HL-60/S4 treated with phorbol 12-myristate 13-acetate at 8.2 ng/mL for 4 days and 3 days (cell line): Measurements from ENCODE around the gene SEC14L3.

Experiments used
- in situ Hi-C: fragments of 300-500 bp; cut with MboI; formaldehyde crosslinking; loops from 2 replicates; pipeline ENCODE4 v1.15.0; 2022; ENCODE audit warnings: low sequenced_read_pairs

SEC14L3 gene

DNA sequence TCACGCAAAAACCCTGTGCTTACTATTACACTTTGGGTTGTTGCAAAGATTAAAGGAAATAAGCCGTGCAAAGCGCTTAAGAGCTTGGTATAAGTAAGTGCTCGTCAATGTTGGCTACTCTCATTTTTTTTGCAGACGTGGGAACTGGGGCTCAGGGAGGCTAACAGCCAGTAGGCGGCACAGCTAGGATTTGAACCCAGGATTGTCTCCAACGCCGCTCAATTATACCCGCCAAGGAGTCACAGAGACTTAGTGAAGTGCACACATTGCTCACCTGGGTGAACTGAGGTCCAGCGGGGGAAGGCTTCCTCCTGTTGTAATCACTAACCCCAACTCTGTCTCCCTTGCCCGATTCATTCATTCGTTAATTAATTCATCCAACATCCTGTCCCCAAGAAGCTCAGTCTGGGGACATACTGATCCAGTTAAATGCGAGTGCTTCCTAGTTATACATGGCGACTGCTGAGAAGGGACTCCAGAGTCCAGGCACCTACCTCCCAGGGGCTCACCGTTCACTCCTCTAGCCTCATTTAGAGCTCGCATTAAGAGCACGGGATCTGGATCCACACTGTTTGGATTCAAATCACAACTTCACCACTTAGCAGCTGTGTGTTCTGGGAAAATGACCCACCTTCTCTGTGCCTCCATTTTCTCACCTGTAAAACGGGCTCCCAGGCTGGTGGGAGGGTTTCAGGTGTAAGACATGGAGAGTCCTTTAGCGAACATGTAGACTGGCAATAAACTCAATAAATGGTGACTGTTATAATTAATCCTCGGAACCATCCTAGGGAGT lies 47.1 kb downstream of the SEC14L3 start:
- in situ Hi-C loops: no loop called here

DNA sequence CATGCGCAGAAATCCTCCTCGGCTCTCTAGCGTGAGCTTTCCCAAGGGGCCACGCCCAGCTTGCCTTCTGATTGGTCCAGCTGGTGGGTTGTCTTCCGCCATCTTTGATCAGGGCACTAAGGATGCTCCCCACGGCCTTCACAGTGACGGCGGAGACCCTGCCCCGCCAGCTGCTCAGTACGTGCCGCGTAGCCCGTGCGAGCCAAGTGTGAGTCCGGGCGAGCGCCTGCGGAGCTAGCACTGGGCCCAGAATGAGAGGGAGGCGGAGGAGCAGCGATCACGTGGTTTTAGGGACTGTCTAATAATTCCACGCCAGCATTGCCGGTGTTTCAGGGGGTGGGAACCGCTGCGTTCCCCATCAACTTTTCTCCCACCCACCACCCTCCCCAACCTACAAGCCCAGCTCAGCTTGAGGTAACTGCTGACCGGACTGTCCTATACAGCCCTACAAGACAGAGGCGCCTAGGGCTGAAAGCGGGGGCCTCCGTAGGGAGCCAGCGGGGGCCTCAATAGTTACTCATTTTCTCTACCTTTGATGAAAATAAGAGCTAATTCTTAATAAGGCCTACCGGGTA lies 47.8 kb downstream of the SEC14L3 start:
- in situ Hi-C loops: no loop called here

DNA sequence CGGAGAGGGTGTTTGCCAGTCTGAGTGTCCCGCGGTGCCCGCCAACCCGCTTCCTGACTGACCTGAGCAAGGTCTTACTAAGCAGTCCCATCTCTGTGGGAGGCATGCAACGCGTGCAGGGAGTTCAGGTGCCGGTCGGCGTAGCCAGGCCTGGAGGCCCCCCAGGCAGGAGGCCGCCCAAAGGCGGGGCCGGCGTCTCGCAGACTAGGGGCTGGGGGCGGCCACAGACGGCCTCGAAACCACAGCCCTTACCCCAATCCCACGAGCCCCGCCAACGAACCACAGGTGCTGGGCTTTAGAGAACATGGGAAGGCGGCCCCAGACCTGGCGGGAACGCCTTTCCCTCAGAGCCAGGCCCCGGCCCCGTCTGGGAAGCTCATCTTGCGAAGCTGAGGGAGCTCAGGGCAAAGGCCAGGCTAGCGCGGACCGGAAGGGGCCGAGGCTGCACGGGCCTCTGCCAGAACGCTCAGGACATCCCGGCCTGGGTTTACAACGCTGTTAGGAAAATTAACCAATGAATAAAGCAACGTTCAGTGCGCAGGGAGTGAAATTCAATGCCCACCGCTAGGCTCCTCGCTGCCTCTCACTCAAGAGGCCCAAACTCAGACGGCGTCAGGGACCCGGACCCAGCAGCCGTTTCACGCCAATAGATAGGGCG lies 48.4 kb downstream of the SEC14L3 start:
- in situ Hi-C loops: no loop called here

DNA sequence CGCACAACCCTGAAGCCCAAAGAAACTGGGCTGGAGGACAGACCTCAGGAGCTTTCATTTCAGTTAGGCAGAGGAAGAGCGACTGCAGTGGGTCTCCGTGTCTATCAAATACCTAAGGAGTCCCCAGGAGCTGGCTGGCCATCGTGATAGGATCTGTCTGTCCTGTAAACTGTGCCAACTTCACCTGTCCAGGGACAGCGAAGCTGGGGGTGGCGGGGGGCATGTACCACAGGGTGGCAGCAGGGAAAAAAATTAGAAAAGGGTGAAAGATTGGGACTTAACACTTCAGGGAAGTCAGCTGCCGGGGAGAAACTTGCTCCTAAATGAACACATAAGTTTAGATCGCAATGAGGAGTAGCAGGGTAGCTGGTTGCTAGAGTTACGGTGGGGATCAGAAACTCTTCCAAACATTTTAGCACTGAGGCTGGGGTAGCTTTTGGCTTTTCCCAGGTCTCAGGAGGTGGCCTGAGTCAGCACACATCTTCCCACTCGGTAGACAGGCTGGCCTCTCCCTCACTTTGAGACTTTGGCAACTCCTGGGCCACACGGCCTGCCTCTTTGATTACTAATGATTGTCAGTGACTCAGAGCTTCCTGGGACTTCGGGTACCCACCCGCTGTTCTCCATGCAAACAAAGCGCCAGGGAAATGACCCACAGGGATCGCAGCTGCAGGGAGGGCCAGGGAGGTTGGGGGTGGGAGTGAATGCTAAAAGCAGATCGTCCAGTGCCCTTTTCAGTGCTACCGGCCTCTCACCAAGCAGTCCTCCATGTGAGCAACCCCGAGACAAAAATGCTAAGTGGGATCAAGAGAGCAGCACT lies 49.1 kb downstream of the SEC14L3 start:
- in situ Hi-C loops: no loop called here

DNA sequence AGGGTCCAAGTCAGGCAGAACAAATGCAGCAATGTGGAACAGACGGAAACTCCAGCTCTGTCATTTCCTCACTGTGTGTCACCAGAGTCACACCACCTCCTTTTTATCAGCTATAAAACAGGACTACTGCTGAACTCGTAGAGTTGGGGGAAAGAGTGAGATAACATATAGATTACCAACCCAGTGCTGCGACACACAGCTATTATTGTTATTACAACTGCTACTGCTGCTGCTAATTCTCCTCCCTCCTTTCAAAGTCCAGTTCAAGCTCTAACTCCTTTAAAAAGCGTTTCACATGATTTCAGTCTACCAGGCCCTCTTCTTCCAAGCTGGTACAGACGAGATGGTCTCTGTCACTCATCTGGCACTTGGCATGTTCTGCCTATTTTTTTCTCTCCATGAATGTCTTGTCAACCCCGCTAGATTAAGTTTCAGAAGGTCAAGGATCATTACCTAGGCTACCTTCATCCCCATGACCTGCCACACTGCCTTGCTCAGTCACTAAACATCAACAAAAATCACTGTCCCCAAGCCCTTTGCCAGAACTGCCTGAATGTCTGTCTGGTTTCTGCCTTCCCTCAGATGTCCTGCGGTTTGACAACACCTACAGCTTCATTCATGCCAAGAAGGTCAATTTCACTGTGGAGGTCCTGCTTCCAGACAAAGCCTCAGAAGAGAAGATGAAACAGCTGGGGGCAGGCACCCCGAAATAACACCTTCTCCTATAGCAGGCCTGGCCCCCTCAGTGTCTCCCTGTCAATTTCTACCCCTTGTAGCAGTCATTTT lies 49.9 kb downstream of the SEC14L3 start:
- in situ Hi-C loops: no loop called here

DNA sequence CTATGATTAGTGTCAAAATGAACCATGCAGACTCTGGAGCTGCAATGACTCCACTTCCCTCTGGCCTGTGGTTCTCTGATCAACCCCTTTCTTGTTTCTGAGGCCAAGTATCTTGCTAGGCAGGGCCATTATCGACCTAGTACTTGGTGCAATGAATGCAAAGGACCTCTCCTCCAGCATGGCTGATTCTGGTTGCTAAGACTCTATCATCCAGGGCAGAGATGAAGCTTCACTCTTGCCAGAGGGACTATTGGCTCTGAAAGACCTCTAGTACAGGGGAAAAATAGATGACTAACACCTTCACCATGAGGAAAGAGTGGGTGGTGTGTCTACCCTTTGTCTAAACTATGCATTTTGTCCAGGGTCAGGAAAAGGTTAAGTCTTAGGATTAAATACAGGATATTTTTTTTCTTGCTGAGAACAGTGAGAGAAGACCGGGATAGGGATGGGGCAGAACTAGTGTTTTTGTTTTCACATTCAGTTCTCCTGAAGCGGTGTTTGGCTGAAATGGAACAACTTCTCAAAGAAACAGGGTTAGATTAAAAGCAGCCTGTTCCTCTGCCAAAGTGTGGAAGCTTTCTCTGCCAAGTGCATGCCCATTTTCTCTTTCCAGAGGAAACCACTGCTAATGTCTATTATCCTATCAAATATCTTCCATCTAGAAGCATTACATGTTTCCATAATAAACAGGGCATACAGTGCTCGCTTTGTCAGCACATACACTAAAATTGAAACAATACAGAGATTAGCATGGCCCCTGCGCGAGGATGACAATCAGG lies 51.3 kb downstream of the SEC14L3 start:
- in situ Hi-C loops: no loop called here

DNA sequence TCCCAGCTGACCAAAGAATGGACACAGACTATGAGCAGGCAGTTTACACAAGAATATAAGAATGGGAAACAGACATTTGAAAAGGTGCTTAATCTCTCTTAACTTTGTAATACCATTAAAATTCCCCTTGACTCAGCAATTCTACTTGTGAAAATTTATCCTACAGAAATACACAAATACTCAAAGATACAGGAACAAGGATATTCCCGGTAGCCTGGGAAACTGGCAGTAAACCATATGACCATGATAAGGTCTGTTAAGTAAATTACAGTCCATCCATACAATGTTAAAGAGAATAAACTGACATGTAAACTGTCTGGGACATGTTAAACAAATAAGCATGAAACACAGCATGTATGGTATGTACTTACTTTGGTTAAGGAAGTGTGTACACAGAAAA lies 55.0 kb downstream of the SEC14L3 start:
- in situ Hi-C loops: no loop called here

DNA sequence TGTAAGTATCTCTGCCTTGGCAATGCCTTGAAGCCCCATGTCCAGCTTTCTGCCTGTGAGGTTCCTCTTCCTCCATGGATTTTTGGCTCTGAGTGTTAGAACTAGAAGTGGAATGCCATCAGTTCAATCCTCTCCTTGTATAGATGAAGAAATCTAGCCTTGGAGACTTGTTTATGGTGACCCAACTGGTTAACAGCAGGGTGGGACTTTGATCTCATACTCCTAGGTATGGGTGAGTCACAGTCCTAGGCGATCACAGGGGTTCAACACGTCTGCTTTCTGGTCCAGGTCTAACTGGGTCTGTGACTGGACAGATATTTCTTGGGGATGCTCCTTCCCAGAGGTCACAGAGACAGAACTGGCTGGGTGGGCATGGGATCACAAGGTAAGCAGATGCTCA lies 55.4 kb downstream of the SEC14L3 start:
- in situ Hi-C loops: no loop called here

DNA sequence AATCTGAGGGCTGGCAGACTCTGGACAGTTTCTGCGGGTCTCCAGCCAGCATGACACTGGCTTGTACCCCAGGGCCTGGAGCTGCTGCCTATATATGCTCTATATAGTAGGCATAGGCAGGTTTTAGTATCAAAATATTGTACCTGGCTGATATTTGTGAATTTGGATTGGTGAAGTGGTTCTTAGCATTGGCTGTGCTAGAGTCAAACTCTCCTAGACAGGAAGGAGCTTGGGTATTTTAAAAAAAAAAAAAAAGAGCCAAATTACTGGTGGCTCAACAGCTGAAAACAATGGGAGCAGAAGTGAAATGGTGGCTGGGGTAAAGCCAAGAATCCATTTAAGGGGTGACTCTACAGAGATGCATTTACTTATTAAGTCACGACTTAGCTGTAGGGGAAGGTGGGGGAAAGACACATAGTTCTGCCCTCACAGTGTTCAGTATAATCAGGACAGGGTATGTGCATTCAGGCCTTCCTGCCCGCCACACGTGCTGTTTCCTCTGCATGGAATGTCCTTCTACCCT lies 57.2 kb downstream of the SEC14L3 start:
- in situ Hi-C loops: no loop called here

DNA sequence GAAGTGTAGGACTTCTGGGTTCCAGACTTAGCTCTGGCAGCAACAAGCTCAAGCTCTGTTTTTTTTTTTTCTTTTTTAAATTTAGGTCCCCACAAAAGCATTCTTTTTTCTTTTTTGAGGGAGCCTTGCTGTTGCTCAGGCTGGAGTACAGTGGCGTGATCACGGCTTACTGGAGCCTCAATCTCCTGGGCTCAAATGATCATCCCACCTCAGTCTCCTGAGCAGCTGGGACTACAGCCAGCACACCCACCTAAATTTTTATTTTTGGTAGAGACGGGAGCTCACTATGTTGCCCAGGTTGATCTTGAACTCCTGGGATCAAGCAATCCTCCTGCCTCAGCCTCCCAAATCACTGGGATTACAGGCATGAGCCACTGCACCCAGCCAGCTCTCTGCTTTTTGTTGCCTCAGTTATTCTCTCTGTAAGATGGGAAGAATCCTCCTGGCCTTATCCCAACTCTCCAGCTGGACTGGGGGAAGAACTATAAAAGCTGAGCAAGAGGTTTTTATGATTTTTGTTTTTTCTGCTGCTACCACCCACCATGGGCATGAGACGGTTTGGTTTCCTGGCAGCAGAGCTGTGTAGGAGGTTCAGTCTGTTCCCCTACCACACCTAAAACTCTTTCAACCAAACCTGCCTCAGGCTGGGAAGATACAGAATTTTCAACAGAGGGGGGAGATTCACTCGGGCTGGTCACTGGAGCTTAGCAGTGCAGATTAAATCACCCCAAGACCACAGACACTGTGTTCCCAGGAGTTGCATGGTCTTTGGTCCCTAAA lies 57.9 kb downstream of the SEC14L3 start:
- in situ Hi-C loops: no loop called here

DNA sequence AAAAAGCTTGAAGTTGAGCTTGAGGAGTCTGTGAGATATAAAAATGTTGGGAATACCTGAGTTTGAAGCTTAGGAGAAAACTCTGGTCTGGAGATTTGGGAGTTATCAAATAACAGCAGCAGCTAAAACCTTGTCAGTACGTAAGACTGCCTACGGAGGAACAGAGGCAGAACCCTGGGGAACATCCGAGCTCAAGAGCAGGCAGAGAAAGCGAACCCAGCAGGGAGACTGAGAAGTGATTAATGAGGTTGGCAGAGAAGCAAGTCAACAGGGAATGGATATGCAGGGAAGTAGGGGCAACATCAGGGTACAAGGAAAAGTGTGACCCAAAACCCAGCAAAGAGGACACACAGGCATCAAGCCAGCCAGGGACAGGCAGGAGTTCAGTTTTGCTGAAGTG lies 58.8 kb downstream of the SEC14L3 start:
- in situ Hi-C loops: no loop called here

DNA sequence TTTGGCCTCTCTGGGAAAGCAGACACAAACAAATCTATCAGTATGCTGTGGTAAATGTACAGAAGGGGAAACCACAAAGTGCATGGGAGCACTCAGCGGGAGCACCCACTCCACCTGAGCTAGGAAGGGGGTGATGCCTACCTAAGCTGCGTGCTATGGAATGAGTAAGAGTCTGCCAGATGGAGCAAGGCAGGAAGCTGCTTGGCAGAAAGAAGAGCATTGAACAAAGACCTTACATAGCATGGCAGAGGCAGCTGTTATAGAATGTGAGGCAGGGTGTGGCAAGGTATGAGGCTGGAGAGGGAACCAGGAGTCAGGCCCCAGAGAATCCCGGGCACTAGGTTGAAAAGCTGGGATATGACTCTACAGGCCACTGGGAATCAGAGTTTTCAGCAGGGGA lies 60.0 kb downstream of the SEC14L3 start:
- in situ Hi-C loops: no loop called here
